Frontal cortex (tissue), 4 donors: ENCODE data around the gene LRIG1. TPM values are rescaled to one million over a fixed set of nuclear protein-coding genes. Genes with fewer than 3 reads are reported as not detected.

Source experiments
- DNase-seq, 2 donors: peaks; one replicate each; pipeline ENCODE4 v3.0.0; 2012; ENCODE audit warnings: low spot score in 2 of 2
- FAIRE-seq: peaks from 2 replicates; lab custom pipeline; 2012; peaks lifted over from hg19 to GRCh38; lab: Jason Lieb, UNC
- total RNA-seq: library from RNA; depleted of rRNA; stranded (reverse); fragments of >200 nt; gene quantifications from one replicate; pipeline ENCODE4 v1.2.3, GENCODE V29; 2014
- donor health status: control.
- donor health status: control.
- donor health status: control.

The LRIG1 gene
- total RNA-seq, 1 donor from 2014 or later: 51.8 TPM

DNA sequence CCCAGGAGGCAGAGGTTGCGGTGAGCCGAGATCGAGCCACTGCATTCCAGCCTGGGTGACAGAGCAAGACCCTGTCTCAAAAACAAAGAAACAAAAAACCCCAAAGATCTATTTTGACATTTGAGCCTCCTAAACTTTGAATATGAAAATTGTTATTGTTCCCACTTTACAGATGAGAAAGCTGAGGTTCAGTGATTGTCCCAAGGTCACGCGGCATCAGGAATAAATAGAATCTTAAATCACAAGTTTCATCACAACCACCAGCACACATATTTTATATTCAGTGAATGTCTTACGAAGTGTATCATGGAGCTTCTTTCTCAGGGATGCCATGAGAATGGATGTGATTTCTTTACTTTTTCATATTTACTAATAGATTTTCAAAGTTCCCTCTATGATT lies 5.3 kb upstream of the LRIG1 start:
- no peak for FAIRE-seq
- no peak for DNase-seq

DNA sequence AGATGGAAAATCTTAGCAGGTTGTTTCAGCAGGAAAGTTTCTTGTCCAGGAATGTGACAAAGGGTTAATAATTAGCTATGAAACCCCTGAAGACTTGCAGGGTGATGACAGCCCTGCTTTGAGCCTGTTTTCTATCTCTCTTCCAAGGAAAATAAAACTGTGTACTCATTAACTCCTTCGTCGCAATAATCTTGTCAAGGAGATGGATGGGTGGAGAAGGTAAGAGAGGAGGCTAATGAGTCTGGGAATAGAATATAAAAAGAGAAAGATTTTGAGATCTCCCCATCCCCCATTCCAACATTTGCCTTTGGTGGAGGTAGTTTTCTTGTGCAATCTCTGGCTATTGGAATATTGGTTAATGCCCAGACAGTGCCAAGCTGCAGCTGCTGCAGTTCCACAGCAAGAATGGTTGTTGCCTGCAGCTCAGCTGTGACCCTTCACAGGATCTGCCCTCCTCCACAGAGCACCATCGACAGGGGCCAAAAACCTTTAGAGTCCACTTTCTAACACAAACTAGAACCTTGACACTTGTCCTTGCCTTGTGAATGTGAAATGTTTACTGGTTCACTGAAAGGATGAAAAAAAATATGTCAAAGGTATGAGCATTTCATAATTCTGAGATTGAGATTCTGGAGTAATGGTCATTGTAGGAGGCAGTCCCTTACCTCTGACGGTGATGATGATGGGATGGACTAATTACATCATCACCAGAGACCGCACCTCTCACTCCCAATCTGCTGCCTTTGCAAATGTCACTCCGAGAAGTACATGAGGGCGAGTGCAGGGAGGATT lies 4.2 kb upstream of the LRIG1 start:
- FAIRE-seq (no peak), DNase-seq (no peak)

DNA sequence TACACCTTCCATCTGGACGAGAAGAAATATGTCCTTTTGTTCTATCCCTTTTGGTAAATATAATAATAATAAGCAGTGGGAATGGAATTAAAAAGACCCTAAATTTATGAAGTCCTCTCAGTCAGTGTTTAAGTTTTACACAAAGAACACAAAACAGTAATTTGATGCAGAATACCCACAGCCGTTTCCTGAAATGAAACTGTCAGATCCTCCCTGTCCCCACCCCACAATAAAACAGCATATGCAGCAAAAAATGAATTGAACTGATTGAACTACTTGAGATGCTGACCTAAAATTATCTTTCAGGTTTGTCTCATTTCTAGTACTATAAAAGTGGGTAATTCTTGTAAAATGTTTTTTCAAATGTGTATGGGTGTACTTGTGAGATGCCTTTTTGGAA lies 2.2 kb upstream of the LRIG1 start:
- DNase-seq: no peak
- FAIRE-seq: no peak

DNA sequence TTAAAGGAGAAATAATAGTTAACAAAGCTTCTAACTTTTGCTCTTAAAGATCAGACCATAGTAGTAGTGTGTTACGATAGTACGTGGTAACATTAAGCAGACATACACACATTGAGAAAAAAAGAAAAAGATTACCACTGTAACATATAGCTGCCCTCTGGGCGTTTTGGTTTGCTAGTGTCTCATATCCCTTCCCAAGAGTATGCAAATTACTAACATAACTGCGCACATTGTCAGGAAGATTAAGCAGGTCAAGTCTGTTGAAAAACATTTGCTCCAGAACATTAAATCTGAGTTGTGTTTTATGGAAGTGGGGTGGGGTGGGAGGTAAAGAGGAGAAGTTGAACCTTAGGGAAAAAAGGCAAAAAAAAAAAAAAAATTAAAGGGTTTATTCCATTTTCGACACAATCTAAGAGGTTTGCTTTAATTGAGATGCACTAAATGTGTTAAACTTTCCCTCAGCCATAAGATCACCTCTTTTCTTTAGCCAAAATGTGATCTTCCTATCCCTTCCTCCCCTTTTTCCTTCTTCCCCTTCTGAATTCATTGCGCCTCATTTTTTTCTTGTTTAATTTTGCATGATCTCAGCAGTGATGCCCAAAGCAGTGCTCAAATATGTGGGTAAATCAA lies 1.5 kb upstream of the LRIG1 start:
- DNase-seq: no peak
- FAIRE-seq: no peak

DNA sequence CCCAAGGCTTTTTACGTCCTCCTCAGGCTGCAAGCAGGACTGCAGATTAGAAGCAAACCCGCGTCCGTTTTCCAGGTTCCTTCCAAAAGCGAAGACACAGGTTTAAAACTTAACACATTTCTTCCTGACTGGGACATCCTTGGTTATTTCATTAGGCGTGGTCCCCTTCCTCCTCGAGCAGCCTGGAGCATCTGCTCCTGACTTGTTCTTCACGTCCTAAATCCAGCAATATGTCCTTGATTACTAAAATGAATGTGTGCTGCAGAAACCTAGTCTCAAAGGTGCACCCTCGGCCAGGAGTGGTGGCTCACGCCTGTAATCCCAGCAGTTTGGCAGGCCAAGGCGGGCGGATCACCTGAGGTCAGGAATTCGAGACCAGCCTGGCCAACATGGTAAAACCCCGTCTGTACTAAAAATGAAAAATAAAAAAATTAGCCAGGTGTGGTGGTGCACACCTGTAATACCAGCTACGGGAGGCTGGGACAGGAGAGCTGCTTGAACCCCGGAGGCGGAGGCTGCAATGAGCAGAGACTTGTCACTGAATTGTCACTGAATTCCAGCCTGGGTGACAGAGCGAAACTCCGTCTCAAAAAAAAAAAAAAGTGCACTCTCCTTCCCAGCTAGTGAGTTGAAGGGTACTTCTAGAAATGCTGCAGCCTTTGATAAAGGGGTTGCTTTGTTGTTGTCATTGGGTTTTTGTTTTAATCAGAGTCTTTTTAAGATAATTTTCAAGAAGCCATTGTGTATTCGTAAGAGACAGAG lies 842 bp upstream of the LRIG1 start:
- DNase-seq: no peak
- FAIRE-seq: no peak

DNA sequence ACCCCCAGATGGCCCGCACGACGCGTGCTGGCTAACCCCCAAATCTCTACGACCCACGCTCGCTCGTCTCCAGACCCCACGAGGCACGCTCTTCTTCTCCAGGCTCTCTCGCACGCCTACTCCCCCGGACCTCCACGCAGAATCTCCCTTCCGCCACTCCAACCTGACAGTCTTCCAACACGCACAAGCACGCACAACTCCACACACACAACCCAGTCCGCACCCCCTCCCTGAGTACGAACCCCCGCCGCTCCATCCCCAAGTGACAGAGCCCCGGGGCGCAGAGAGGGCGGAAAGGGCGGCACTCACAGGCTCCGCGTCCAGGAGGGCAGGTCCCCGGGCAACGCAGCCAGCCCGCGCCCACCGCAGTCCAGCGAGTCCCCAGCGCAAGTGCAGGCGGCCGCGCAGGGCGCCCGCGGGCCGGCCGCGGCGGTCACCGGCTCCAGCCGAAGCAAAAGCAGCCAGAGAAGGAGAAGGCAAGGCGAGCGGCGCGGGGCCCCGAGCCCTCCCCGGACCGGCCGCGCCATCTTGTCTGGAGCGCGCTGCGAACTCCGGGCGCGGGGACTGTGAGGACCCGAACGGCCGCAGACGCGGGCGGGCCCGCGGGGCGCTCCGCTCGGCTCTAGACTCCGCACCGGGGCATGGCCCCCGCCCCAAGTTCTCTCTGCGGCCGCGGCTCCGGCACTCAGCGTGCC lies 794 bp downstream of the LRIG1 start:
- DNase-seq: peak; percentile 37 to 64
- no peak for FAIRE-seq

DNA sequence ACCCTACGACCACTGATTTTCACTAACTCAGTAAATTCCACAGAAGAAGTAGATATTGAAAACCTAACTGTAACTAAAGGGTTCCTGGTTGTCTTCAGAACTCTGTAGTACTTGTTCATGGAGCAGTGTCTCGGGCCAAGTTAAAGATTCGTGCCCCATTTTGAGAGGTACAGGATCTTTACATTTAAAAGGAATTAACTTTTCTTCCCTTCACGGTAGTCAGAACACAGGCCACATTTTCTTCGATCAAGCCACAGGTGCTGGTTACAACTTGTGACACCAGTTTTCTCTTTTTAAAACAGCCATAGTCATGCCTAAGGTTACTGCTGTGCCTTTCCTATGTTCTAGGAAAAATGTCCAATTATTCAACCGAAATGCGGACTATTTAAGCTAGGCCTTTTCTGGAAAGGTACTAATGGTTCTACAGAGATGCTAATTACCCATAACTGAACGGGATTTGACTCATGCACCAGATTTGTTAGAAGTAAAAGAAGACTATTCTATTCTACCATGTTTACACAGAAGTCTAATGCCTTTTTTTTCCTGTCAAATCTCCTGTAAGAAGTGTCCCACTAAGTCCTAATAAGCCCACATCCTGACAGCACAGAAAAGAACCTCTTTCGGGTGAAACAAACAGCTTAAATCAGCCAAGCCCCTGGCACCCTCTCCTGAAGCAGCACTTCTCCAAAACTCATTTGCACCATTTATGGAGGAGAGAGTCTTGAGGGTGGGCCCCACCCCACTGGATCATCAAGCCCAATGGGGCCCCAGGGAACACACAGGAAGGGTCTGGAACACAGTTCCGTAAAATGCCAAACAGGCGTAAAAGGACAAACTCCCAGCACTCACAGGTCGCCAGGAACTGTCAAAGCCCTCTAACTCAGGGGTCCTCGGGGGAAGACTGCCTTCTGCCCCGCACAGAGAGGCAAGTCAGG lies 1.9 kb downstream of the LRIG1 start:
- DNase-seq (no peak), FAIRE-seq (no peak)

DNA sequence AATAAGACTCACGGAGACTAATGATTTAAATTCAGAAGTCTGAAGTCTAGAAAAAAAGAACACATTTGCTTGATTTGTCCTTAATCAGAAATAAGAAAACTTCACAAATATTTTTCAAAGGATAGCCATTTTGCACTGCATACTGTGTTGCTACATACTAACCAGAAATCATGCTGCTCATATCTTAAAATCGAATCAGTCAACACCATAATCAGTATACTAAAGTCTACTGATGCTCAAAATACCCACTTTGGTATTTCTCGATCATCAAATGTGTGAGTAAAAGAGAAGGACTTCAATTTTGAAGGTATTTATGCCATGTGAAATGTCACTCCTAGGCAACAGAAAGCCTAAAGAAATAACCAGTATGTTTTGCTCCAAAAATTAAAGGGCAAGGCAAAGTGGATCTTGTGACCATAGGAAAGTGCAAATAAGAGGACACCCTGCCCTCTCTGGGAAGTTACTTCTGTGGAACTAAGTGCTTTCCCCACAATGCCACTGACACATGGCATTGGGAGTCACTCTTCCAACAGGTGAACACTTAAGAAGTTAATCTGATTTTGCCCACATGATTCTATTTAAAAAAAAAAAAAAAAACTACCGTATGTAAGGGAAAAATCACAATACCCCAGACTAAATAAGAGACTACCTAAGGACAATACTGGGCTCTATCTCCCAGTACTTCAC lies 2.7 kb downstream of the LRIG1 start:
- DNase-seq: no peak
- no peak for FAIRE-seq

DNA sequence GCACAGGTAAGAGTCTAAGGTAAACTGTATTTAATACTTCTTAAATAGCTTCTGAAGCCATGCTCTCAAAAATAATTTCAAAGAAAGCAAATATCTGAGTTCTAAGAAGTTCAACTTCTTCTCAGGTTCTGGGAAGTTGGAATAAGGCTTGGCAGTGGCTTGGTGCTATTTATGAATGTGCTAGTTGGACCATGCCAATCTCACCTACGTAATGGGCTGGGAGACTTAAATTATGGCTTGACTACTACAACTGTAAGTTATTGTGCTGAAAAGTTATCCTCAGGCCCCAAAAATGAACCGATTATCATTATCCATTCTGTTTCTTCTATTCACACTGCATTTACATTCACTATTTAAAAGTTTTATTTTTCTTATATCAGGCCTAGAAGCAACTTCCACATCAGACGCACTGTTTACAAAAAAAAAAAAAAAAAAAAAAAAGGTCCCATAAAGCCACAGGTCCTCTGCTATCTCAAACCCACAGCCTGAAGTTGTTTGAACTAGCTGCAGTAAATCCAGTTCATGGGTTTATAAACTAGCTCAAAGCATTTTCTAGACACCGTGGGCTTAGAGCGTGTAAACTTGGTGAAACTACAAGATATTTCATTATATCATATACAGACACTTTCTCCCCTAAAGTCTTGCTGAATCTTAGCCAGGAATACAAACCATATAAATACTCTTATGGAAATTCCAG lies 3.4 kb downstream of the LRIG1 start:
- DNase-seq (no peak), FAIRE-seq (no peak)

DNA sequence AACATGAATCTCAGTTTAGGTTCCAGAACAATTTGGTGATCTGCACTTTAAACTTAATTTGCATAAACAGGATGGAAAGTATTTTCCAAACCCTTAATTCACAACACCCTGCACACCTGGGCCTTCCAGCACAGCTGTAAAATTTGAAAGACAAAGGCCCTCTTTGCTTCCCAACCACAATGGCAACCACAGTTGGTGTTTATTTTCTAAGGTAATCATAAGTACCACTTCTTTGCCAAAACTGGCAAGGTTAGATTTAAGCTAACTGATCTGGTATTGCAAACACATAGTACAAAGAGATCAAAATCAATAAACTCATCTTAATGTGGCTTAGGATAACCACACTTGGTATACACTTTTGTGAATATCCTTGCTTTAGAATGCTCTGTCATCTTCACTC lies 4.1 kb downstream of the LRIG1 start:
- DNase-seq (no peak), FAIRE-seq (no peak)

DNA sequence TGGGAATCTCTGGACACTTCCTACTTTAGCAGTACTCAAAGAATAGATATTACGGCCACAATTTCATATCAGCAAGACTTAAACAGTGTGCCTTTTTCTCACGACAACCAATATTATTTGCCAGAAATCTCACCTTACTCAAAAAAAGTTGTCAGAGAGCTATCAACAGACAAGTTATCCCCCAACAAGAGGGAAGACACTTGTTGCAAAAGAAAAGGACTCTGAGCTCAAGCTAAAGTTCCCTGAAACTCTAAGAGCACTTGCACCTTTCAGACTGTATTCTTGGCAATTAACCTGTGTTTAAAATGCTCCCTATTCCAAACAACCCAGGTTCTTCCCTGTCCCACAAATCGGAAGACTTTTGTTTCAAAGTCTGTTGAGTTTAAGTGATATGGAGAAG lies 4.5 kb downstream of the LRIG1 start:
- DNase-seq (no peak), FAIRE-seq (no peak)

DNA sequence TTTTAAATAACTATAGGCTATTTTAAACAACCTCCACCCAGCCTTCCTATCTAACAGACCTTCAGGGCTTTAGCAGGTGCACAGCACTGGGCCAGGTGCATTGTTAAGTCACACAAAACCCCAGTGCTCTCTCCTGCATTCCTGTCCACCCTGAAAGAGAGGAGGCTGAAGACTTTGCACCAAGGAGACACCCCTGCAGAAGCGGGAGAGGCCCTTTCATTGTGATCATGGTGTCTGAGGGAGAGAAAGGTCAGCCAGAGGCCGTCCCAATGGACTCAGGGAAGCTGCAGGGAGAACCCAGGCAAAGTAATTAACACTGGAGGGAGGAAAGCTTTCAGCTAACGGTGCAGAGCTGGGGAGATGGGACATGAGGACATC lies 5.2 kb downstream of the LRIG1 start:
- DNase-seq (no peak), FAIRE-seq (no peak)

DNA sequence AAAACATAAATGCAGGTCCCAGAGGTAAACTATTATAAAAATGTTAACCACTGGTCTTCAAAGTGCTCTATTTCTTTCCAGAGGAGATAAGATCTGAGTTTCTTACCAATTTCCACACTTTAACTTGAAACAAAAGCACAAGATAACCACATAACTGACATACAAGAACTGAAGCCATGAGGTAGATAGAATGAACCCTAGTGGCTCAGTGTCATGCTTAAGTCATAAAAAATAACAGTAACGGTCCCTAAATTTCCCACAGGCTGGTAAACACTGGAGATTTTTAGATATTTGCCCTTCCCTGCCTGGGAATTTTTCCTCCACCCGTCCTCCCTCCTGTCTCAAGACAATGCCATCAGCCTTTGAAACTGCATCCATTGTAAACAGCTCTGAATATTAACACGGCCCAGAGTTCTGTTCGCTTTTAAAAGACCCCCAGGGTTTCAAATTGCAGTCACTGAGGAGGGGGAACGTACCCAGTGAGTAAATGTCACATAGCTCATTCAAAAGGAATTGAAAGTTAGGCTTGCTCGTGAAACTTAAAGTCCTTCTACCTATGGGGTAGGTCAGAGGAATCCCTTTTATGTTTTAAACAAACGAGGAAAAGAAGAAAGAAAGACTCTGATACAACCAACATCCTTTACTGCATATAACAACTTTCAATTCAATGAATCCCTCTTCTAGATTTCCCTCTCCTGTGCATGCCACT lies 5.7 kb downstream of the LRIG1 start:
- FAIRE-seq (no peak), DNase-seq (no peak)

DNA sequence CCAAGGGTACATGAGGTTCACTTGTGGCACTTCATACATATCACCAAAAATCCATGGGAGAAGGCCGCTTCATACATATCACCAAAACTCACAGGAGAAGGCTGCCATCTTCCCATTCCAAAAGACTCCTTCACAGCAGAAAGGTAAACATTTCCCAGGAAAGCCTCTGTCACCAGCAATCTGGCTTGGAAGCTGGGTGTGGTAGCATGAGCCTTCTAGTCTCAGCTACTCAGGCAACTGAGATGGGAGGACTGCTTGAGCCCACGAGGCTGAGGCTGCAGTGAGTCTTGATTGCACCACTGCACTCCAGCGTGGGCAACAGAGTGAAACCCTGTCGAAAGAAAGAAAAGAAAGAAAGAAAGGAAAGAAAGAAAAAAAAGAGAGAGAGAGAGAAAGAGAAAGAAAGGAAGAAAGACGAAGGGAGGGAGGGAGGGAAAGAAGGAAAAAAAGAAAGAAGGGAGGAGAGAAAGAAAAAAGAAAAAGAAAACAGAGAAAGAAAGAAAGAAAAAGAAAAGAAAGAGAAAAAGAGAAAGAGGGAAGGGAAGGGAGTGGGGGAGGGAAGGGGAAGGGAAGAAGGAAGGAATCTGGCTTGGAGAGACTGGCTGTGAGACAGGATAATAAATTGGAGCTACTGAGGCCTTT lies 7.2 kb downstream of the LRIG1 start:
- FAIRE-seq: no peak
- no peak for DNase-seq

DNA sequence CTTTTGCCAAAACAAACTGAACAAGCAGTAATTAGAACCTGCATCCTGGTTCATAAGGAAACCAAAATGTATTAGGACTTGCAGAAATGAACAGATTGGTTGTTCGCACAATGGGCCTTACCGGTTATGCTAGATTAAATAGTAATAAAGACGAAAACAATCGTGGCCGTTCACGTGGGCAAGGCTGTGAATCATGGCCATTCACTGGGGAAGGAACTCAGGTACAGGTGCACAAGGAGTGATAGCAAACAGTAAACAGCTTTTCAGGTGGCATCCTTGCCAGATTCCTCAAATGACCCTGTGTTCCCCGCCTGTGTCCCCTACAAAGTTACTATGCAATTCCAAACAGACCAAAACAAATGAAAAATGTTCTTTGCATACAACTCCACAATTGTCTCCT lies 8.2 kb downstream of the LRIG1 start:
- DNase-seq (no peak), FAIRE-seq (no peak)

DNA sequence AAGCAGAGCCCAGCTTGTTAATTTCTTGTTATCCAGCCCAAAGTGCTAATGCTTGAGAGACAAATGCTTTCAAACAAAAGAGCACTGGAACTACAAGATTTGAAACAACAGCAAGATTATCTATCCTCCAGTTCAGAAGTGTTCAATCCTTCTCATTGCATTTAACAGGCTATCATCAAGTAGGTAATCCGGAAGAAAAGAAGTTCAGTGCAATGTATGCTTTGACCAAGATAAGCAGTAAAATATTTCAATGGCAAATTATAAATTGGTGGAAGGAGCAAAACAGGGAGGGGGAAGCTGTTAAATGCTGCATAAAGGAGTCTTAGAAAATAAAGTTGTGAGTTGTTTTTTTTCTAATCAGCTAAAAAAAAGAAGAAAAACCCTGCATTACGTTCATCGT lies 8.8 kb downstream of the LRIG1 start:
- DNase-seq (no peak), FAIRE-seq (no peak)

DNA sequence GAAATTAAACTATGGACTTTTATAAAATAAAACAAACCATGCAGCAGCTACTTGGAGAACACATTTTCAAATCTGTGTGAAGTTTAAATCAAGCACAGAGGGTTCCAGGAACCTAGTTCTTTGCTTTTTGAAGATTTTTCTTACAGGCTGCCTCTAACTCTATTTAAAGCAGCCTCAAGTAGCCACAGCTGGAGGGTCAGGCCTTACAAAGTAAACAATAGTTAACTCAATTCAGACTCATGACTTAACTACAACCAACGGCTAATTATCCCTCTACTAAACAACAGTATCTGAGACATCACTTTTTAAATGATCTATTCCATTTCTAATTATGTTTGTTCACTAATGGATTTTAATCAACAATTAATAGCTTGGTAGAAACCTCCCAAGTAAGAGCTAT lies 9.8 kb downstream of the LRIG1 start:
- DNase-seq: no peak

More for the DNA sequence above, 9.8 kb downstream of the LRIG1 start:
- FAIRE-seq: no peak
